Activated naive CD8-positive, alpha-beta T cell treated with anti-CD3 and anti-CD28 coated beads, Interleukin-2, amount 50 U/mL, for 16 hours (primary cell): ENCODE measurements around the gene C2orf81.
"Not testable (repeated sequence)": the region's sequence is repeated elsewhere in the genome, so short reads cannot be mapped to it uniquely, and the experiment has no call there.

Source experiments
- DNase-seq: peaks from one replicate; pipeline ENCODE4 v3.0.0-alpha.2; 2020; ENCODE audit warnings: low read depth, low spot score

Gene C2orf81

GRCh38 chr2:74442483-74443297 is 21.3 kb upstream of the C2orf81 start:
- DNase-seq: not testable (repeated sequence)

DNA sequence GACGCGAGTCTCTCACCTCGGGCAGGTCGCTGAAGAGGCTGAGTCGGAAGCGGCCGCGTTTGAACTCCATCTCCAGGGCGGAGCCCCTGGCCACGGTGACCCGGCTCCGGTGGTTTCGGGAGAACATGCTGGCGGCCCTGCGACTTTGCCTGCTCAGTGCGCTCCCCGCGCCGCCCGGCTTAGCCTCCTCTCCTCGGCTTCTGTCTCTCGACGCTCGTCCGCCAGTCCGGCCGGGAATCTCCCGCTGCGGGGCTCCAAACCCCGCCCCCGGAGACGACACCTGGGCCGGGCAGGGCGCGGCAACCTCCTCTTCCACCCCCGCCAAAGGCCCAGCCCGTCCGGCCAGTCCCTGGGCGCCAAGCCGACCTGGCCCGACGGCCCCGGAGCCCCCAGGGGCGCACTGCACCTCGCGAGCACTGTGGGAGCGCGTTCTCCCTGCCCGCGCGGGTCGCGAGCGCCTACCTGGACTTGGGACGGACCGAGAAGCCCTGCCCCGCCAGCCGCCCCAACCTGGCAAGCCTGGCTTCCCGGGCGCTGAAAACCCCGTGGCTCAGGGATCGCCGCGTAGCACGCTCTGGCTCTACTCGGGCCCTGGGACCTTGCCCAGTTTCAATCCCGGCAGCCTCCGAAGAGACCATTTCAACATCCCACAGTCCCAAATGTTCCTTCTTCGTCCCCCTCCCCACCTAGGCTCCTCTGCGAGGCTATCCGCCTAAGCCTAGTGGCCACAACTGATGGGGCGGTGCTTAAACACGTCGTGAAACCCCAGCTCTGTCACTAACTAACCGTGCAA is 20.5 kb upstream of the C2orf81 start, which contains the start of gene RTKN:
Gene RTKN, minus strand, starts transcription at position 248 of the 793 bp plus-strand sequence. Its CDS starts 121 bp downstream, at position 127.
- no peak for DNase-seq

DNA sequence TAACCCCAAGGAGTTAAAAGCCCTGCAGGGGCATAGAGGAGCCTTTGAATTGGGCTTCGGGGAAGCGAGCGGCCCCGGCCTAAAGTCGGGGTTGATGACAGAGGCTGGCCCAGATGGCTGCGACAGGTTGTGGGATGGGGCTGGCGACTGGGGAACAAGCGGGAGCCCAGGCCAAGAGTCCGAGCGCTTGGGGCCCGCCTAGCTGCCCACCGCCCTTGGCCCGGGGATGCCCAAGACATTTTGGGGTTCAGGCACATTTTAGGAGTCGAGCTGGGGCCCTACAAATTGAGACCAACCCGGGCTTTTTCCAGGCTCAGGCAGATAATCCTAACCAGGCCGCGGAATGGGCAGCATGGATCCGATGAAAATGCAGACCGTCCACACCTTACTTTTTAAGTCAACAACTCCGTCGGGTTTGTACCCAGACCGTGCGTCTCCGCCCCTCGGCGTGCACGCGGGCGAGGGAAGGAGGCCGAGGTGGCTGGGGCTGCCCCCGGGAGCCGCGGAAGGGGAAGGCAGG is 19.8 kb upstream of the C2orf81 start:
- no peak for DNase-seq

DNA sequence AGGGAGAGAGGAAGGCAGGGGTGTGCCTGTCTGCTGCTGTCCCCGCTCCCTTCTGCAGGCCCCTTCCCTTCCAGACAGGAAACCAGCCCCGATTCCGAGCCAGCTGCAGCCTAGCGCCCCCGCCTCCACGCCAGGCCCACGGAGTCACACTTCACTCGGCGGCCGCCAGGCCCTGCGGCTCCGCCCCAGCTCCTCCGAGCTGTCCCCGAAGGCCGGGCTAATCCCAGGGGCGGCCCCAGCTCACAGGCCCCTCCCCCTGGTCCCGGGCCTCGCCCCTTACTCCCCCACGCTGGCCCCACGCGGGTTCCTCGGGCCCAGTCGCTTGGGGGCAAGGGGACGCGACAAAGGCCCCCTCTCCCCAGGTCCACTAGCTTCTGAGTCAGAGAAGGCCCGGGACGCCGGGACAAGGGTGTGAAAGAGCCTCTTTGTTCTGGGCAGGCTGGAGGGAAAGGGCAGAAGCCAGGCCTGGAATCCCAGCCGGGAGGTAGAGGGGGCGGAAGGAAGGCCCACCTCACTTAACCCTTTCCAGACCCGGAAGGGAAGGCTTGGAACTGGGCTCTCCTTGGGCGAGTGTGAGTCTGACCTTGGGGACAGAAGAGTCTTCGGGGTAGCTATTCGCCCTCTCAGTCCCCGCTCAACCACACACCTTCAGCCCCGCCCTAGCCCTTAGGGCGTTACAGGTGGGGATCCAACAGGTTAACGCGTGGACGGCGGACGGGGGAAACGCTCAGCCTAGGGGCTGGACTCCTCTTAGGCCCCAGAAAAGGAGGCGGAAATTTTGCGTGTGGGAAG is 19.2 kb upstream of the C2orf81 start:
- DNase-seq: no peak

DNA sequence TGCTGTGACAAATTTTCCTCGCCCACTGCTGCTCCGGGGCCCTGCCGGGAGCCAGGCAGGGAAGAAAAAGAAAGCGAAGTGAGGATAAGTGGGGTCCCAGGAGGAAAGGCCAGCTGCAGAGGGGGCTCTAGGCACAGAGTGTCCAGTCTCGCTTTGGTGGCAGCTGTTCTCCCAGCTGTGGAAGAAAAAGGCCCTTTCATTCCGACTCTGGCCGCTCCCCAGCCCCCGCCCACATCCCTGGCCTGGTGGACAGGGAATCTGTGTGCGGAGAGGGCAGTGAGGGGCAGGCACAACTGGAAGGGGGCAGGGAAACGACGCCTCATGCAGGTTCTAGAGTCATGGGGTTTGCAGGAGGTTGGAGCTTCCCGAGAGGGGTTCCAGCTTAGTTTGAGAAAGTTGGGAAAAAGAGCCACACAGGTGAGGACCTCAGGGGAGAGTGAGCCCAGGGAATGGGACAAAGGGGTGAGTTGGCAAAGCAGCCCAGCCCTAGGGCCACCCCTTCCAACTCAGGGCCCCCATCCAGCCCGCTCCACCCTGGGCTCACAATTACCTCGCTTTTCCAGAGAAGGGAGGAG is 18.5 kb upstream of the C2orf81 start:
- DNase-seq: no peak

DNA sequence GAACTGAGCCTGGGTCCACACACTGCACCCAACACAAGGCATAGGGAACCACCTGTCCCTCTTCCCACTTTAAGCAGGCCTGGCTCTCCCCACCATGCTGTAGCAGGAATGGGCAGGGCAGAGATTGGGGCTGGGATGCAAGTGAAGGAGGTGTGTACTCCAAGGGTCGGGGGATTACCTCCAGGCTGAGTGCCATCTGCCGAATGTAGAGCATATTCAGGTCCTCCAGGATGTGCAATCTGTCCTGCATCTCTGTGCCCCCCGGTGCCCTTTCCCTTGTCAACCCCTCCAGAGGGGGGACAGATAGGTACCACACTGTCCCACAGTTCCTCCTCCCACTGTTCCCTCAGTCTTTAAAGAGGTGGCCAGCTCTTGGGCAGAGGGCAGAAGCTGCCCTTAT is 18.0 kb upstream of the C2orf81 start:
- DNase-seq: no peak

DNA sequence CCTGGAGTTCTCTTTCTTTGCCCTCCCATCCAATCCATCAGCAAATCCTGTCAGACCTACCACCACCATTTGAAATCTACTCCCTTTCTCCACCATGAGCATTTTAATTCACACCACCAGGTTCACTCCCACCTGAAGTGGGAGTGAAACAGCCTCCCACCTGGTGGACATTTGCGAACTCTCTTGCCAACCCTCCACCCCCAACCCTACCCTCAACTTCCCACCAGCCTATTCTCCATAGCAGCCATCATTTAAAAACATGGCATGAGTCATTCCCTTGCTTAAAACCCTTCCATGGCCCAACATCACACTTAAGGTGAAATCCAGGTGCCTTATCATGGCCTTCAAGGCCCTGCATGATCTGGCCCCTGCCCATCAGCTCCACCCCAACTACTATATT is 16.8 kb upstream of the C2orf81 start:
- DNase-seq: no peak

DNA sequence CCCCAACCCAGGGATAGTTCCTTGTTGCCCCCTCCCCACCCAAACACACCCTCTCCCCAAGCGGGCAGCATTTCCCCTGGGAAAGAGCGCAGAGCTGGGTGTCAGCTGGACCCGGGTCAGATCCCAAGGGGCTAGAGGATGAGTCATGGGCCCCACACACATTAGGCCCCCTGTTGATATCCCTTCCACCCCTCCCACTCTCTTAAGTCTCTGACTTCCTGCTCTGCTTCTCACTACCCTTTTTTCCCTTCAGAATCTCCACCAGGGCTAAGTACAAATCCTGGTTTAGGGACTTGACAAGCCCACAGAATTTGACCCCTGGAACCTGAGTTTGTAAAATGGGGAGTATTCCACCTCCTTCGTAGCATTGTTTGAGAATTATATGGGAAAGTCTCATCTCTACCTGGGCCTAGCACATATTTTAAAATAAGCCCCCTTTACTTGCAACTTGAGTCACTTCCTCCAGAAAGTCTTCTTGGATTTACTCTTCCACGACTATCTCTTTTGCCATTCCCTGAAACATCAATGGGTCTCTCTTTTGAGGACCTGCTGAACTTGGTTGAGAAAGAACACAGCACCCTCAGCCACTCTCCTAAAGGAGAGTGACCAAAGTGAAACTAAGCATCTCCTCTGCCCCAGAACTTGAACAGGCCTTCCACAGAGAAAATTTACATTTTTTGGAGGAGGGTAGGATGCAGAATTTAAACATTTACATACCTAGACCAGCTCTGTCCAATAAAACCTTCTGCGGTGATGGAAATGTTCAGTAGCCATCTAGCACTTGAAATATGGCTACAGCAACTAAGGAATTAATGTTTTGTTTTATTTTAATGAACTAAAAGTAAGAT is 15.7 kb upstream of the C2orf81 start:
- no peak for DNase-seq

DNA sequence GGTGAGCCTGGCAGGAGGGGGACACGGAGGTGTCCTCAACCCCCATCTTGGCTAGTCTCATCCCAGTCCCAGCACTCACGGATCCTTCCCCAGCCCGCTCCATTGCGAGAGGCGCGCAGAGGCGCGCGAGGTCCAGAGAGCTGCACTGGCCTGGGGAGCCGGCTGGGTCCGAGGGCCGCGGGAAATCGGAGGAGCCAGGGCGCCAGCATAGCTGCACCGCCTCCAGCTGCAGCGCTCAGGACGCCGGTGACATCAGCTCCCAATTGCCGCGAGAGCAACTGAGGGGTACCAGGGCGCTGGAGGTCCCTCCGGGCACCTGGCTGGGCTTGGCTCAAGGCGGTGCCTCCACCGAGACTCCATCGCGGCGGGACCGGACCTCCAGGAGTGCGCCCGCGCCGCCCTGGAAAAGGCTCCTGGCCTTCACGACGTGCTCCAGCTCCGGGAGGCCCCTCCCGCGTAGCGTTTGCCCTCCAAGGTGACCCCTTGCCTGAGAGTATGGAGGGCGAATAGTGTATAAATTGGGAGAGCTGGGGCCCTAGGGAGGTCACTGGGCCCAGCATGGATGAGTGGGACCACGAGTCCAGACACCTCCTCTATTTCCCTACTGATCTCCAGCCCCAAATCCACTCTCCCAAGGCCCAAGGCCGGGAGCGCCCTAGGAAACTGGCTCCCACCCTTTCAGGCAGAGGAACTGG is 14.8 kb upstream of the C2orf81 start:
- DNase-seq: no peak

DNA sequence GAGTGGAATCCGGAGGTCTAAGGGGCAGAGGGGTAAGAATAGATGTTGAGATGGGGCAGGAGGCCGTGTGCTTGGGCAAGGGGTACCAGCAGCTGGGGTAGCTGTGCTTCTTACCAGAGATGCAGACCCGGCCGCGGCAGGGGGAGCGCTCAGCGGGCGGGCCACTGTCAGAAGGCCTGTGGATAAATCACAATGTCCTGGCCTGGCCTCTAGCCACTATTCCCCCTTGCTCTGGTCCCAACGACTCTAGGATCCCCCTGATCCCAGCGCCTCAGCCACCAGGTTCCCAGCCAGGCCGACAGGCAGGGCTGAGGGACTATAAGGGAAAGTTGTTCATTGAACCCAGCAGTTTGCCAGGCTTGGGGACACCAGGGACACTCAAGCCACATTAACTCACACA is 9.1 kb upstream of the C2orf81 start:
- no peak for DNase-seq

DNA sequence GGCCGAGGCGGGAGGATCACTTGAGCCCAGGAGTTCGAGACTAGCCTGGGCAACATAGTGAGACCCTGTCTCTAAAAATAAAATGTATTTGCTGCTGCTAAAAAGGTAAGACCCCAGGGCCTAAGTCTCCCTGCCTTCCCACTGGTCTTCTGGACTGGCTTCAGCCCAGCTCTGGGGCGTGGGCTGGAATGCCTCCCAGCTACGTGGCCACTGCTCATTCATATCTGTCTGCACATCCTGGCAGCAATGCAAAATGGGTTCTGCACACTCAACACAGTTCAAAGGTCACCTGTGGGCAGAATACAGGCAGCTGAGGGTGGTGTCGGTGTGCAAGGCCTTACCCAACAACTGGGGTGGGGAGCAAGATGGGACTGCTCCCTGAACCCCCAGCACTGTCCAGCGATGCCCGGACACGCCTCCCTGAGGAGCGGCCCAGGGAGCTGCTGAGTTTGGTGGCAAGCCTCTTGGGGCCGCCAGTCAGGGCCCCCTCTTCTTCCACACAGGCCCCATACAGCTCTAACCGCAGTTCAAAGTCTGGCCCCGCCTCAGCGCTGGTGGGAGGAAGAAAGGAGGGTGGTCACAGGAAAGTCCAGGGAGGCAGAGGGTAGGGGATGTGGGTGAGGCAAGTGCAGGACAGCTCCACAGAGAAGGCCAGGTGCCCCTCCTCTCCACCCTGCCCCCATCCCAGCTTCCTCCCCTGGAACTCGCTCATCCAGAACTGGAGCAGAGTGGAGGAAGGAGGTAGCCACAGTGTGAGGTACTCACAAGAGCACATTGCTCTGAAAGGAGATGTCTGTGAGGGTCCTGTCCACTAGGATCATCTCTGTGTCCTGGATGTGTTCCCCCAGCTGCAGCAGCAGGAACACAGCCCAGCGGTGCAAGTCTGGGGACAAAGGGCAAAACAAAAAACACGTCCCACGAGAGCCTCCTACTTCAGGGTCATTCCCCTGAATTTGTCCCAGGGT is 8.3 kb upstream of the C2orf81 start:
- no peak for DNase-seq

DNA sequence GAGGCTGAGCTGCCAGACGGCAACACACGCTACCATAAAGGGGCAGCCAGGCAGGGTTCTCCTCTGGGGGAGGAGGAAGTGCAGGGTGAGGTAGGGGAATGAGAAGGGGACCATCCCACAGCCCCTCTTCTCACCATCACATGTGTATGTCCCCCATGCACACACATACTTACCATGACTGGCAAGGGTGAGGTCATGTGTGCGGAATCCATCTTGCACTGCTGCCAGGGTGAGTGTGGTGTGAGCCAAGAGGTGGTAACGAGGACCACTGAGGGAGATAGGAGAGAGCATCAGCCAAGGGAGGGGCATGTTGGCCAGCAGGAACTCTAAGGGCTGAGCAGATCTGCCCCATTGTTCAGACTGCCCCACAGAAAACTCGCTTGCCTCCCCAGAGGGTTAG is 7.3 kb upstream of the C2orf81 start:
- DNase-seq: no peak

- DNase-seq: no peak
Observed at GRCh38 chr2:74427551-74427950, 6.1 kb upstream of the C2orf81 start.

DNA sequence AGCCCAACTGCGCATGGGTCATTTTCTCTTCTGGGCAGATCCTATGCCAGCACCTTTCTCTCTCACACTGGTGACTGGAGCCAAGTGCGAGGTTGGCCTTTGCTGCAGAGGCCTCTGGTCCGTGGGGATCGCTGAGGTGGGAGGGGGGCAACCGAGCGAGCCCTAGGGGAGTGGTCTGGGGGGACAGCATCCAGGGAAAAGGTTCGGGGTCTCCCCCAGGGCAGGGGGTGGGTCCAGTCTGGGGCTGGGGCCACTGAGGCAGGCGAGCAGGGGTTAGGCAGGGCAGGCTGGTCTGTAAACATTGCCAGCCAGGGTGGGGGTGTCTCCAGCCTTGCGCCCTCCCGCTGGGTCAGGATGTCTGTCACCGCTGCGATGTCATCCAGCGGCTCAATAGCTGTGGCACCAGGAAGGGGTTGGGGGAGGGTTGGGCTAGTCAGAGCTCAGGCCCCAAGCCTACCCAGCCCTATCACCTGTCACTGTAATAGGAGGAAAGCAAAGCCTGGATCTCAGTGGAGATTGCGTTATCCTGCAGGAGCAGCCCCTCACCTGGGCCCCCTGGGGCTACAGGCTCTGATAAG is 4.9 kb upstream of the C2orf81 start:
- DNase-seq: no peak

- DNase-seq: no peak
Observed at GRCh38 chr2:74425523-74425922, 4.1 kb upstream of the C2orf81 start.

DNA sequence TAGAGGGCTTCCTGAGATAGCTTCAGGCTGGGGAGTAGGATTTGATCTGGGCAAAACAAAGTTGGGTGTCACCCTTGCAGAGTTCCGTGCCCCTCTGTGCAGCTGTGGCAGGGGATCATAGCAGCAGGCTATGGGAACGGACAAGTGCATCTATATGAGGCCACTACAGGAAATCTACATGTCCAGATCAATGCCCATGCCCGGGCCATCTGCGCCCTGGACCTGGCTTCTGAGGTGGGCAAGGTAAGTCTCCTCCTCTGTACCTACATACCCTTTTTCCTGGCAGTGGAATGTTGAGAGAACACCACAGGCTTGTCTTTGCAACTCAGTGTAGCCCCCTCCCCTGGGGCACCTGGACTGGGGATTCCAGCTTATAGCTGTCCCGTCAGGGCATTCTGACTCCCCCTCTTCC is 3.6 kb upstream of the C2orf81 start:
- DNase-seq: no peak

GRCh38 chr2:74424139-74424992 is 2.9 kb upstream of the C2orf81 start:
- DNase-seq: no peak
